ENCODE data around the gene SEMA3E. TPM values are rescaled to one million over a fixed set of nuclear protein-coding genes. Genes with fewer than 3 reads are reported as not detected.

The SEMA3E gene
- polyA plus RNA-seq, 3 donors = 1.5 to 2.0 (median 1.9) TPM

- DNase-seq (ENCODE audit: extremely low read depth in 1 of 11, low read depth in 9 of 11, low spot score in 4 of 11) = no peak
Observed at GRCh38 chr7:83325083-83325482, 323.9 kb downstream of the SEMA3E start.

- no peak for DNase-seq (ENCODE audit: extremely low read depth in 1 of 11, low read depth in 9 of 11, low spot score in 4 of 11)
Observed at GRCh38 chr7:83324596-83324995, 324.3 kb downstream of the SEMA3E start.

- DNase-seq (ENCODE audit: extremely low read depth in 1 of 11, low read depth in 9 of 11, low spot score in 4 of 11) = no peak
Observed at GRCh38 chr7:83321011-83321410, 327.9 kb downstream of the SEMA3E start.

- no peak for DNase-seq (ENCODE audit: extremely low read depth in 1 of 11, low read depth in 9 of 11, low spot score in 4 of 11)
Observed at GRCh38 chr7:83313931-83314330, 335.0 kb downstream of the SEMA3E start.

Measured in renal cortex interstitium (tissue), 11 donors.